ENCODE data around the gene HOXB9.

Gene HOXB9

DNA sequence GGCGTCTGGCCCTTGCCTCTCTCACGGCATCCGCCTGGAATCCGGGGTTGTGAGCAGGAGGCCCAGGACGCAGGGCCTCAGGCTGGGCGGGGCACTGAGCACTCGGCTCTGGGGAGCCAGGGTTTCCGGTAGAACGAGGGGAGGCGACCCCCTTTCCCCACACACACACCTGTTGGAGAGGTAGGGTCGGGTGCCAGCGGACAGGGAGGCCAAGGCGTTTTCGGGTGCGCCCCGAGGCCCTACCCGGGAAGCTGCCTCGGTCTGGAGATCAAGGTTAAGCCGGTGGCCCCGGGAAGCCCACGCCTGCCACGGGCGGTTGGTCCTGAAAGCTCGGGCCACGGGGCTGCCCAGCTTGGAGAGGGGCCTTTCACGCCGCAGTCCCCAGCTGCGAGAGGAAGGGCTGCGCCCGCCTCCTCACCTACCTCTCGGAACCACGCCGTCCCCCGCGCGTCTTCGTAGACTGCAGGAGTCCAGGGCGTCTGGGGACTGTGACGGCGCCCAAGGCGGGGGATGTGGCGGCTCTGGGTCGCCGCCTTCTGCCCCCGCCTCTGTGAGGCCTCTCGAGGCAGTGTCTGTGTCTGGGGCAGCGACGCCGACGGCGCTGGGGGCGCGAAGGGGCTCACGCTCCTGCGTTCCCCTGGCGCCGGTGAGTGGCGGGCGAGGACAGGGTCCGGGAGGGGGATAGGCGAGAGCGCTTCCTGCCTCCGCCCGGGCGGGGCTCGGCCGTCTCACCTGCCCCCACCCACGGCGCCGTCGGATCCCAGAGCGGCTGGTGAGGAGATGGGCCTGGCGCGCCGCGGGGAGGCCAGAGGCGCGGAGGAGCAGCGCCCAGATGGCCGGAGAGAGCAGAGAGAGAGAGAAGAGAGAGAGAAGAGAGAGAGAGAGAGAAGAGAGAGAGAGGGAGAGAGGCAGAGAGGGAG lies 20.3 kb upstream of the HOXB9 start:
- Histone ChIP-seq H3K9me3 (ENCODE audit: severe bottlenecking) (no peaks in the 10 kb centered on the region), H3K4me3 (ENCODE audit: severe bottlenecking) (peak overlapping the region; percentile 45), H3K27me3 (ENCODE audit: insufficient read depth, poor library complexity, severe bottlenecking) (peaks cover 17% of the 10 kb centered on the region), H3K36me3 (ENCODE audit: low read depth) (no peaks in the 10 kb centered on the region), H3K4me1 (ENCODE audit: insufficient read depth, poor library complexity, severe bottlenecking) (no peaks in the 10 kb centered on the region), H3K27ac (ENCODE audit: poor library complexity, severe bottlenecking) (peak overlapping the region; percentile 58)
- DNase-seq (ENCODE audit: low spot score) (no peak), ATAC-seq (ENCODE audit: low read depth) (peak; percentile 72)
- TF ChIP-seq, protein P1, sequence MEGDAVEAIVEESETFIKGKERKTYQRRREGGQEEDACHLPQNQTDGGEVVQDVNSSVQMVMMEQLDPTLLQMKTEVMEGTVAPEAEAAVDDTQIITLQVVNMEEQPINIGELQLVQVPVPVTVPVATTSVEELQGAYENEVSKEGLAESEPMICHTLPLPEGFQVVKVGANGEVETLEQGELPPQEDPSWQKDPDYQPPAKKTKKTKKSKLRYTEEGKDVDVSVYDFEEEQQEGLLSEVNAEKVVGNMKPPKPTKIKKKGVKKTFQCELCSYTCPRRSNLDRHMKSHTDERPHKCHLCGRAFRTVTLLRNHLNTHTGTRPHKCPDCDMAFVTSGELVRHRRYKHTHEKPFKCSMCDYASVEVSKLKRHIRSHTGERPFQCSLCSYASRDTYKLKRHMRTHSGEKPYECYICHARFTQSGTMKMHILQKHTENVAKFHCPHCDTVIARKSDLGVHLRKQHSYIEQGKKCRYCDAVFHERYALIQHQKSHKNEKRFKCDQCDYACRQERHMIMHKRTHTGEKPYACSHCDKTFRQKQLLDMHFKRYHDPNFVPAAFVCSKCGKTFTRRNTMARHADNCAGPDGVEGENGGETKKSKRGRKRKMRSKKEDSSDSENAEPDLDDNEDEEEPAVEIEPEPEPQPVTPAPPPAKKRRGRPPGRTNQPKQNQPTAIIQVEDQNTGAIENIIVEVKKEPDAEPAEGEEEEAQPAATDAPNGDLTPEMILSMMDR (IDR thresholded peaks at IDR 0.05; ENCODE audit: poor library complexity, severe bottlenecking): no peak

DNA sequence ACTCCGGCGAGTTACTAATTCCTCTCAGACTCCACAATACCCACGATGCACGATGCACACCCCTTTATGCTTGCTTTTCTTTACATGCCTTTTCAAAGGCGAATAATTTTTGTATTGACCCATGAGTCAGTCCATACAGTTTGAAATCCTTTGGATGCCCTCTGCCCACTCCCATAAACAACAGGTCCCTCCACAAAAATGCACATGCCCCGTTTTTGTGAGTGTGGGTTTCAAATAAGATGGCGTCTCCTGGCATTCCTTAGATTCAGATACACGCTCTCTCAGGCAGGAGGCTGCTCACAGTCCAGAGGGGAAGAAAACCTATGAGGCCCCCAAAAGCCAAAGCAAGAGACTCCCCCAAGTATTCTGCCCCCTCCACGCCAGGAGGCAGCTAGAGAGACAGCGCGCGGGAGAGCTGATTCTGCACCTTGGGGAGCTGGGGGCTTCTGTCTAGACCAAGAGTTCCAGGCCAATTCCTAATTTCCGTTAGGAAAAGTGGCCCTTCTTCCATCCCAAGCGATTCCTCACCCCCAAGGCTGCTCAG lies 19.6 kb upstream of the HOXB9 start:
- H3K9me3 ChIP-seq (ENCODE audit: severe bottlenecking): no peaks in the 10 kb centered on the region
- peak overlapping the region; percentile 58 for H3K27ac ChIP-seq (ENCODE audit: poor library complexity, severe bottlenecking)
- no peaks in the 10 kb centered on the region for H3K4me1 ChIP-seq (ENCODE audit: insufficient read depth, poor library complexity, severe bottlenecking)
- peak overlapping the region; percentile 45 for H3K4me3 ChIP-seq (ENCODE audit: severe bottlenecking)
- TF ChIP-seq, protein P1 (IDR thresholded peaks at IDR 0.05; ENCODE audit: poor library complexity, severe bottlenecking): no peak
- DNase-seq (ENCODE audit: low spot score) (no peak), ATAC-seq (ENCODE audit: low read depth) (no peak)
- peaks cover 17% of the 10 kb centered on the region for H3K27me3 ChIP-seq (ENCODE audit: insufficient read depth, poor library complexity, severe bottlenecking)
- no peaks in the 10 kb centered on the region for H3K36me3 ChIP-seq (ENCODE audit: low read depth)

DNA sequence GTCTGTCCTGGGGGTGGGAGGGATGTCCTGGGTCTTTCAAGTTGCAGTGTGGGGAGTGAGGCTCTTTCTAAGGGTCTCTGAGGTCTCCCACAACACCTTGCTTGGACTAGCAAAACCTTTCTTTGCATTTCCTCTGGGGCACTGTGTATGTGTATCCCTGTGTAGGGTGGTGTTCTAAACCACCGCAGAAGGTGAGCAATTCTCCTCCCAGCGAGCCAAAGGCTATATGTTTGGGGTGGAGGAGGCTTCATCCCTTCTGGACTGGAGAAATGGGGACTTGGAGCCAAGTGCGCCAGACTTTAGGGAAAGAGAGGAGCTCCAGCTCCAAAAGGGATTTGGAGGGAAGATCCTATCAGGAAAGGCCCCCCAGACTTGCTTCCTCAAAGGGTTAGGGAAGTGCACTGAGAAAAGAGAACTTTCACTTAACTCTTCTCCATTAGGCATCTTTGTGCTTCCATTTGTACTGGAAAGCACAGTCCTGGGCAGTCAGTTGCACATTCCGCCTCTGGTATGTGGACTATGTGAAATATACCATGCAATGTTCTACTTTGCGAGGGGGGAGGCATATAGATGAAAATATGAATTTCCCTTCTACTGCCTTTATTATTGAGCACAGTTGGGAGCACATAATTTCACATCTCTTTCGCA lies 18.9 kb upstream of the HOXB9 start:
- Histone ChIP-seq H3K4me3 (ENCODE audit: severe bottlenecking) (no peak overlapping the region), H3K4me1 (ENCODE audit: insufficient read depth, poor library complexity, severe bottlenecking) (no peaks in the 10 kb centered on the region), H3K9me3 (ENCODE audit: severe bottlenecking) (no peaks in the 10 kb centered on the region), H3K27ac (ENCODE audit: poor library complexity, severe bottlenecking) (no peak overlapping the region), H3K27me3 (ENCODE audit: insufficient read depth, poor library complexity, severe bottlenecking) (peaks cover 17% of the 10 kb centered on the region), H3K36me3 (ENCODE audit: low read depth) (no peaks in the 10 kb centered on the region)
- DNase-seq (ENCODE audit: low spot score): no peak
- ATAC-seq (ENCODE audit: low read depth): no peak
- TF ChIP-seq, protein P1 (IDR thresholded peaks at IDR 0.05; ENCODE audit: poor library complexity, severe bottlenecking): no peak

DNA sequence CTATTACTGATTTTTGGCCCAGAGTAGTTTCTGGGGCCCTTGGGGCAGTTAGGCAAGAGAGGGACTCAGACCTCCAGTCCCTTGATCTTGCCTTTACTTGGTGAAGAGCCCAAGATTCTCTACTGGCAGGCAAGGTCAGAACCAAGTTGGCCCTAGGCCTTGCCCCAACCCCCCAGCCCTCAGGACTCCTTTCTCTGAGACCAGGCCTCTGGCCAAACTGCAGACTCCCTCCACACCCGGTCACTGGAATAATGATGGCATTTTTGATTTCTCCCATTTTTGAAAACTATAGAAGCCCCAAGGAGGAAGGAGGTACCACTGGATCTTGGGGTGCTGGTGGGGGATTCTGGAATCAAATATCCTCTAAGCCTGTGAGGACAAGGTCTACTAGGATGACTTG lies 18.0 kb upstream of the HOXB9 start:
- Histone ChIP-seq H3K9me3 (ENCODE audit: severe bottlenecking) (no peaks in the 10 kb centered on the region), H3K36me3 (ENCODE audit: low read depth) (no peaks in the 10 kb centered on the region), H3K4me1 (ENCODE audit: insufficient read depth, poor library complexity, severe bottlenecking) (no peaks in the 10 kb centered on the region), H3K27ac (ENCODE audit: poor library complexity, severe bottlenecking) (no peak overlapping the region), H3K4me3 (ENCODE audit: severe bottlenecking) (no peak overlapping the region), H3K27me3 (ENCODE audit: insufficient read depth, poor library complexity, severe bottlenecking) (peaks cover 17% of the 10 kb centered on the region)
- TF ChIP-seq, protein P1 (IDR thresholded peaks at IDR 0.05; ENCODE audit: poor library complexity, severe bottlenecking): no peak
- DNase-seq (ENCODE audit: low spot score) (no peak), ATAC-seq (ENCODE audit: low read depth) (no peak)

Data from RWPE2 (cell line).